Lung (tissue), 12 donors: Measurements from ENCODE around the gene CCNL2. TPM values are rescaled to one million over a fixed set of nuclear protein-coding genes. Genes with fewer than 3 reads are reported as not detected.
"Not testable (repeated sequence)": the region's sequence is repeated elsewhere in the genome, so short reads cannot be mapped to it uniquely, and the experiment has no call there.

Experiments
- ATAC-seq: fragments of 200-7000 bp; cut with Tn5 transposase; one replicate; pipeline ENCODE4 v1.9.1; 2020; ENCODE audit warnings: moderate number of reproducible peaks; ENCODE audit not compliant: insufficient read depth, low FRiP score
- DNase-seq, 3 donors: peaks; one replicate each; pipeline ENCODE4 v3.0.0-alpha.2; 2013 to 2017
- H3K27ac ChIP-seq, 2 donors: one replicate each; pipeline ENCODE4 v1.5.1; 2013; ENCODE audit warnings: mild to moderate bottlenecking in 2 of 2, moderate library complexity in 2 of 2, control low read depth in 1 of 2, inconsistent platforms in 1 of 2, low read depth in 1 of 2, low read length in 1 of 2
- H3K27me3 ChIP-seq, 3 donors: one replicate each; pipeline ENCODE4 v1.5.1; 2013; ENCODE audit warnings: low read length in 2 of 3; ENCODE audit not compliant: control insufficient read depth in 3 of 3, insufficient read depth in 3 of 3
- H3K36me3 ChIP-seq, 4 donors: one replicate each; pipeline ENCODE4 v1.5.1; 2013; ENCODE audit warnings: low read length in 4 of 4, mild to moderate bottlenecking in 1 of 4, moderate library complexity in 1 of 4; ENCODE audit not compliant: control insufficient read depth in 4 of 4, insufficient read depth in 4 of 4
- H3K4me1 ChIP-seq, 5 donors: one replicate each; pipeline ENCODE4 v1.5.1; 2013; ENCODE audit warnings: low read length in 5 of 5, mild to moderate bottlenecking in 2 of 5, moderate library complexity in 1 of 5; ENCODE audit not compliant: control insufficient read depth in 5 of 5, insufficient read depth in 5 of 5
- H3K4me3 ChIP-seq: one replicate; pipeline ENCODE4 v1.5.1; 2013; ENCODE audit warnings: mild to moderate bottlenecking, control low read depth, moderate library complexity
- H3K9ac ChIP-seq, 2 donors: one replicate each; pipeline ENCODE4 v1.5.1; 2013; ENCODE audit warnings: low read length in 2 of 2, control low read depth in 1 of 2; ENCODE audit not compliant: insufficient read depth in 1 of 2
- H3K9me3 ChIP-seq, 4 donors: one replicate each; pipeline ENCODE4 v1.5.1; 2013; ENCODE audit warnings: low read length in 3 of 4, mild to moderate bottlenecking in 1 of 4, moderate library complexity in 1 of 4; ENCODE audit not compliant: control insufficient read depth in 4 of 4, insufficient read depth in 3 of 4
- WGBS, 2 donors: extraction: QIAGEN DNeasy Blood & Tissue Kit; methylation state at CpG; one replicate each; pipeline ENCODE4 v1.1.7; 2013; 5-methylcytosine and 5-hydroxymethylcytosine counted together
- polyA plus RNA-seq, 2 donors: library from polyadenylated mRNA; stranded (reverse); fragments of 200-250 nt; gene quantifications; one replicate each; pipeline ENCODE4 v1.2.1, GENCODE V29; 2013
- total RNA-seq, 2 donors: library from RNA; depleted of rRNA in 1 of 2; stranded (reverse); fragments of >200 nt in 1 of 2; gene quantifications; one replicate each; pipeline ENCODE4 v1.2.1, GENCODE V29; 2014 to 2021
- TF ChIP-seq, protein P1 (sequence below): IDR thresholded peaks from 2 replicates; pipeline ENCODE4 v1.5.1; 2012; ENCODE audit warnings: mild to moderate bottlenecking; ENCODE audit errors: control extremely low read depth, extremely low read depth
- donor health status: control.
- donor health status: control.
- donor health status: Bipolar disorder and iron deficiency.
- donor health status: healthy.
- donor health status: DM: yes; HTN: yes; CAD: no.

Gene CCNL2
- total and polyA plus RNA-seq, 4 donors: 97.9 to 385 (median 193) TPM

DNA sequence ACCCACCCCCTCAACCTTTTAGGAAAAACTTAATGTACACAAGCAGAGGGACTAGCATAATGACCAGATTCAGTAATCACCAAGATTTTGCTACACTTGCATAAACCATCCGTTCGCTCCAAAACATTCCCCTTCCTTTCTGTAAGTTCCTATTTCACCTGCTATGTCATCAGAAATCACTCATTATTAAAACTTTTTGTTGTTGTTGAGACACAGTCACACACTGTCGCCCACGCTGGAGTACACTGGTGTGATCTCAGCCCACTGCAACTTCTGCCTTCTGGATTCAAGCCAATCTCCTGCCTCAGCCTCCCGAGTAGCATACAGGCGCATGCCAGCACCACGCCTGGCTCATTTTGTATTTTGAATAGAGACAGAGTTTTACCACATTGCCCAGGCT, 4.5 kb upstream of the CCNL2 start:
- Histone ChIP-seq H3K4me1 (peaks cover 14 to 34% (median 19%) of the 10 kb centered on the region in 5 donors), H3K36me3 (peaks cover 6 to 33% (median 17%) of the 10 kb centered on the region in 4 donors), H3K27me3 (no peaks in the 10 kb centered on the region), H3K4me3 (no peak overlapping the region), H3K27ac (no peak overlapping the region), H3K9ac (no peak overlapping the region), H3K9me3 (no peaks in the 10 kb centered on the region)
- DNase-seq (no peak), ATAC-seq (no peak)
- TF ChIP-seq, protein P1, sequence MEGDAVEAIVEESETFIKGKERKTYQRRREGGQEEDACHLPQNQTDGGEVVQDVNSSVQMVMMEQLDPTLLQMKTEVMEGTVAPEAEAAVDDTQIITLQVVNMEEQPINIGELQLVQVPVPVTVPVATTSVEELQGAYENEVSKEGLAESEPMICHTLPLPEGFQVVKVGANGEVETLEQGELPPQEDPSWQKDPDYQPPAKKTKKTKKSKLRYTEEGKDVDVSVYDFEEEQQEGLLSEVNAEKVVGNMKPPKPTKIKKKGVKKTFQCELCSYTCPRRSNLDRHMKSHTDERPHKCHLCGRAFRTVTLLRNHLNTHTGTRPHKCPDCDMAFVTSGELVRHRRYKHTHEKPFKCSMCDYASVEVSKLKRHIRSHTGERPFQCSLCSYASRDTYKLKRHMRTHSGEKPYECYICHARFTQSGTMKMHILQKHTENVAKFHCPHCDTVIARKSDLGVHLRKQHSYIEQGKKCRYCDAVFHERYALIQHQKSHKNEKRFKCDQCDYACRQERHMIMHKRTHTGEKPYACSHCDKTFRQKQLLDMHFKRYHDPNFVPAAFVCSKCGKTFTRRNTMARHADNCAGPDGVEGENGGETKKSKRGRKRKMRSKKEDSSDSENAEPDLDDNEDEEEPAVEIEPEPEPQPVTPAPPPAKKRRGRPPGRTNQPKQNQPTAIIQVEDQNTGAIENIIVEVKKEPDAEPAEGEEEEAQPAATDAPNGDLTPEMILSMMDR: no peak
- WGBS, 2 donors: 85 to 86% methylated on average over 7 of the region's 7 CpGs

DNA sequence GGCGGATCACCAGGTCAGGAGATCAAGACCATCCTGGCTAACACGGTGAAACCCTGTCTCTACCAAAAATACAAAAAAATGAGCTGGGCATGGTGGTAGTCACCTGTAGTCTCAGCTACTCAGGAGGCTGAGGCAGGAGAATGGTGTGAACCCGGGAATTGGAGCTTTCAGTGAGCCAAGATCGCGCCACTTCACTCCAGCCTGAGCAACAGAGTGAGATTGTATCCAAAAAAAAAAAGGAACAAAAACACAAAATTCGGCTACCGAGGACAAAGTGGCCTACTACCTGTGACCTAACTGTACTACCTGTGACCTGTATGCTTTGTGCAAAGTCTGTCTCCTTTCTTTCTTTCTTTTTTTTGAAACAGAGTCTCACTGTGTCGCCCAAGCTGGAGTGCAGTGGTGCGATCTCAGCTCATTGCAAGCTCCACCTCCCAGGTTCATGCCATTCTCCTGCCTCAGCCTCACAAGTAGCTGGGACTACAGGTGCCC, 3.8 kb upstream of the CCNL2 start:
- not testable (repeated sequence) for H3K9ac ChIP-seq, DNase-seq, ATAC-seq, H3K27ac ChIP-seq, H3K27me3 ChIP-seq, H3K4me3 ChIP-seq, H3K9me3 ChIP-seq
- 91 to 92% methylated on average over 9 of the region's 9 CpGs for WGBS, 2 donors
- Histone ChIP-seq H3K4me1 (peaks cover 12 to 33% (median 18%) of the 10 kb centered on the region in 5 donors), H3K36me3 (peaks cover 6 to 33% (median 19%) of the 10 kb centered on the region in 4 donors)

DNA sequence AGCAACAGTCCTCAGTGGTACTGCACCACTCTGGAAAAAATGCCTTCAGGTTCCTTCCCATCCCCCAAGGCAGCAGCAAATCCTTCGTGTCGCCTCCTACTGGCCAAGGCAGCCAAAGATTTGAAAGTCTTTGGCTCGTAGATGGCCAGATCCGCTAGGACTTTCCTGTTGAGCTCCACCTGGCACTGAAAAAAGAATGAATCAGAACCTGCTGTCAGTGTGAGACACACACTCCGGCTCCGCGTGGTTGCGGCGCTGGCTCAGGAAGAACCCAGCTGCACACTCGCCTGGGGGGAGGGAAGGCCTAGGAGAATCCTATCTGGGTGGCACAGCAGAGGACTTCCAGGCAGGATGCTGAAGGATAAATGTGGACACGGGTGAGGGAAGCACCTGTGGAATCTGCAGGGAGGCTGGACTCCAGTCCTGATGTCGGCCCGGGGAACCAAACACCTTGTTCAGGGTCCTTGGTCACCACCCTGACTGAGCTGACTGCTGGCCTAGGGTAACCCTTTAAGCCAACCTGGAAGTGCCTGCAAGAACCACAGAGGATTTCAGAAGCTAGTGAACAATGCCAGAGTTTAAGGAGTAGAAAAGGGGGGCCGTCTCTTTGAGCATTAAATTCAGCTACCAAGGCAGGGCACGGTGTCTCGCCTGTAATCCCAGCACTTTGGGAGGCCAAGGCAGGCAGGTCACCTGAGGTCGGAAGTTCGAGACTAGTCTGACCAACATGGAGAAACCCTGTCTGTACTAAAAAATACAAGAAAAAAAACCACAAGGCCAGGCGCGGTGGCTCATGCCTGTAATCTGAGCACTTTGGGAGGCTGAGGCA, 3.2 kb upstream of the CCNL2 start:
- 78 to 84% methylated on average over 20 of the region's 20 CpGs for WGBS, 2 donors
- DNase-seq: peak in 1 of 3 donors; percentile 19
- Histone ChIP-seq H3K4me1 (peaks cover 13 to 37% (median 23%) of the 10 kb centered on the region in 5 donors), H3K9ac (no peak overlapping the region), H3K4me3 (no peak overlapping the region), H3K27me3 (no peaks in the 10 kb centered on the region), H3K36me3 (peaks cover 7 to 39% (median 22%) of the 10 kb centered on the region in 4 donors), H3K27ac (no peak overlapping the region), H3K9me3 (no peaks in the 10 kb centered on the region)
- no peak for ATAC-seq
- TF ChIP-seq, protein P1: no peak

DNA sequence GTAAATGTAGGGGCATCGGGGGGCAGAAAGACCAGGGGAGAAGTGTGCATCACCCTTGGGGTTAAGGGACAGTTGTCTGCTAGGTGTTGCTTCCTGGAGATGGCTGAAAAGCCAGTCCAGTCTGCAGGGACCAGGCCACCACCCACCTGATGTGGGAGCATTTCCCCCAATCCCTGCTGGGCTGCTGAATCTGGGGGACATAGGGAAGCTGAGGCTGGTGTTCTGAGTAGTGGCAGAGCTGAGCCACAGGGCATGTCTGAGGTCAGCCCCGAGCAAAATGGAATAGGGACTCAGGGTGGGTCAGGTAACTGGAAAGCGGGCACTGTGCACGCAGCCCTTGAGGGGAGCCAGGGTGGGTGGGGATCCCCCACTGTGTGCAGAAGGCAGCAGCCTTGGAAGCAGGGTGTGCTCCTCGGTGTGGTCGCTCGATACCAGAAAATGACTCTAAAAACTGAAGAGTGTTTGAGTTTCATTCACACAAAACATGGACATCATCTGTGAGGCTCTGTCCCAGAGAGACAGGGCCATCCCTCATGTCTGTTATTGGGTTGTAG, 2.4 kb upstream of the CCNL2 start:
- WGBS, 2 donors: 89 to 90% methylated on average over 7 of the region's 7 CpGs
- Histone ChIP-seq H3K36me3 (peaks cover 9 to 43% (median 27%) of the 10 kb centered on the region in 4 donors), H3K4me1 (peaks cover 13 to 37% (median 23%) of the 10 kb centered on the region in 5 donors), H3K9ac (no peak overlapping the region), H3K4me3 (no peak overlapping the region), H3K27me3 (no peaks in the 10 kb centered on the region), H3K27ac (no peak overlapping the region), H3K9me3 (no peaks in the 10 kb centered on the region)
- no peak for DNase-seq
- TF ChIP-seq, protein P1: no peak
- no peak for ATAC-seq
